HL-60 (cell line): ENCODE results near the gene MSI2.

Experiments
- DNase-seq, 2 experiments: peaks; one replicate each; pipeline ENCODE4 v3.0.0-alpha.2; 2010 to 2020; ENCODE audit warnings: low read depth in 1 of 2, low spot score in 1 of 2
- H3K27ac ChIP-seq: fragments of 250-450 bp; sonication (Bioruptor Pico); replicated peaks from 2 replicates; pipeline ENCODE4 v1.5.1; 2020; ENCODE audit warnings: mild to moderate bottlenecking, moderate library complexity
- H3K27me3 ChIP-seq: fragments of 250-450 bp; sonication (Bioruptor Pico); 2 replicates; pipeline ENCODE4 v1.5.1; 2021; ENCODE audit warnings: mild to moderate bottlenecking, moderate library complexity; ENCODE audit not compliant: insufficient read depth, poor library complexity, severe bottlenecking
- H3K4me3 ChIP-seq: replicated peaks from 2 replicates; pipeline ENCODE4 v1.5.1; 2011; ENCODE audit warnings: mild to moderate bottlenecking, control low read depth, low read length; ENCODE audit not compliant: insufficient read depth
- GABPA ChIP-seq: IDR thresholded peaks from 2 replicates; pipeline ENCODE4 v1.6.1; 2012; ENCODE audit warnings: low read depth
- POLR2AphosphoS5 ChIP-seq: IDR thresholded peaks from 2 replicates; pipeline ENCODE4 v1.6.1; 2012; ENCODE audit warnings: low read depth
- REST ChIP-seq: IDR thresholded peaks from 2 replicates; pipeline ENCODE4 v1.6.1; 2012; ENCODE audit warnings: low read depth; ENCODE audit not compliant: insufficient replicate concordance
- SPI1 ChIP-seq: IDR thresholded peaks from 2 replicates; pipeline ENCODE4 v1.6.1; 2012; ENCODE audit warnings: low read depth, mild to moderate bottlenecking, borderline replicate concordance
- TF ChIP-seq, protein P1 (sequence below): IDR thresholded peaks from one replicate; pipeline ENCODE4 v1.5.1; 2011; ENCODE audit warnings: low read length, control low read depth, inconsistent platforms; ENCODE audit not compliant: insufficient read depth

MSI2 gene

DNA sequence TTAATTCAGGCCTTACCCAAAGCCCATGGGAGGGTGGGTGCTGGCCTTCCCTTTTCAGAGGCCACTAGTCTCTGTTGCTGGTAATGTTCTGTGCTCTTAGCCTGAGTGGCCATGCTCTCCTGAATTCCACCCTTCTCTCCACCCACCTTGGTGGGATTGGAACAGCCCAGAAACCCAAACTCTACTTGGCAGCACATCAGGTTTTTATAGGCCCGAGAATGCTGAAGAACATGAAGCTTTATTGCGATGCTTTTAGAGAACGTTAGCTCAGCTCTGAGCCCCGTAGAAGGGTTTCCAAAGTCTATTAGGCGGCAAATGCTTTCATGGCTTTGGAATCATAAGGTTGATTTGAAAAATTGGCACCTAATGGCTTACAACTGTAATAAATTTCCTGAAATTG is 209.3 kb downstream of the MSI2 start:
- DNase-seq = no peak
- TF ChIP-seq GABPA (no peak), REST (no peak), SPI1 (no peak), POLR2AphosphoS5 (no peak)
- TF ChIP-seq, protein P1, sequence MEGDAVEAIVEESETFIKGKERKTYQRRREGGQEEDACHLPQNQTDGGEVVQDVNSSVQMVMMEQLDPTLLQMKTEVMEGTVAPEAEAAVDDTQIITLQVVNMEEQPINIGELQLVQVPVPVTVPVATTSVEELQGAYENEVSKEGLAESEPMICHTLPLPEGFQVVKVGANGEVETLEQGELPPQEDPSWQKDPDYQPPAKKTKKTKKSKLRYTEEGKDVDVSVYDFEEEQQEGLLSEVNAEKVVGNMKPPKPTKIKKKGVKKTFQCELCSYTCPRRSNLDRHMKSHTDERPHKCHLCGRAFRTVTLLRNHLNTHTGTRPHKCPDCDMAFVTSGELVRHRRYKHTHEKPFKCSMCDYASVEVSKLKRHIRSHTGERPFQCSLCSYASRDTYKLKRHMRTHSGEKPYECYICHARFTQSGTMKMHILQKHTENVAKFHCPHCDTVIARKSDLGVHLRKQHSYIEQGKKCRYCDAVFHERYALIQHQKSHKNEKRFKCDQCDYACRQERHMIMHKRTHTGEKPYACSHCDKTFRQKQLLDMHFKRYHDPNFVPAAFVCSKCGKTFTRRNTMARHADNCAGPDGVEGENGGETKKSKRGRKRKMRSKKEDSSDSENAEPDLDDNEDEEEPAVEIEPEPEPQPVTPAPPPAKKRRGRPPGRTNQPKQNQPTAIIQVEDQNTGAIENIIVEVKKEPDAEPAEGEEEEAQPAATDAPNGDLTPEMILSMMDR = no peak
- no peak overlapping the region for H3K27ac ChIP-seq
- H3K27me3 ChIP-seq = no peaks in the 10 kb centered on the region
- H3K4me3 ChIP-seq = no peak overlapping the region

GRCh38 chr17:57466017-57466471 is 209.7 kb downstream of the MSI2 start:
- no peak overlapping the region for H3K27ac ChIP-seq

DNA sequence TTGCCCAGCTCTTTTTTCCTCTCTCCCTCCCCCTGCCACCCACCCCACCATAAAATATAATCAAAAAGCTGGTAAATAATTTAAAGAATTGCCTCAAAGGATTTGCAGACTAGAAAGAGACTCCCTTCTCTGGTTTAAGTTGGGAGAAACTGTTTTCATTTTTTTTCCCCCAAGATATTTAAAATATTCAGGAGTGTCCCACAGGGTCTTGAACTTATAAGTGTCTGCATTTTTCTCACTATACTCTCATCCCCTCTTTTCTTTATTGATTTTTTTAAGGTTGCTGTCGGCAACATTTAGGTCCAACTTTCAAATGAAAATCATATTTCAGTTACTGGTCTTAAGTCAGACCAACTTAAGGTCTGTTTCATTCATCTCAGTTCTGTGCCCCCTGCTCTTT is 210.2 kb downstream of the MSI2 start:
- no peak for DNase-seq
- H3K4me3 ChIP-seq = no peak overlapping the region
- TF ChIP-seq SPI1 (no peak), REST (no peak), POLR2AphosphoS5 (no peak), GABPA (no peak)
- TF ChIP-seq, protein P1 = no peak
- no peak overlapping the region for H3K27ac ChIP-seq
- H3K27me3 ChIP-seq = no peaks in the 10 kb centered on the region

More at GRCh38 chr17:57466017-57466471, 209.7 kb downstream of the MSI2 start:
- TF ChIP-seq, protein P1 = no peak
- TF ChIP-seq GABPA (no peak), SPI1 (no peak), REST (no peak), POLR2AphosphoS5 (no peak)
- Histone ChIP-seq H3K27me3 (no peaks in the 10 kb centered on the region), H3K4me3 (no peak overlapping the region)
- DNase-seq = no peak
